ENCODE data around the gene CST11. TPM values are rescaled to one million over a fixed set of nuclear protein-coding genes. Genes with fewer than 3 reads are reported as not detected.

Gene CST11
- total and polyA plus RNA-seq, 9 of the 15 experiments (the other 6 are each of a cell fraction or from before 2014, with no cell fraction given): not detected

DNA sequence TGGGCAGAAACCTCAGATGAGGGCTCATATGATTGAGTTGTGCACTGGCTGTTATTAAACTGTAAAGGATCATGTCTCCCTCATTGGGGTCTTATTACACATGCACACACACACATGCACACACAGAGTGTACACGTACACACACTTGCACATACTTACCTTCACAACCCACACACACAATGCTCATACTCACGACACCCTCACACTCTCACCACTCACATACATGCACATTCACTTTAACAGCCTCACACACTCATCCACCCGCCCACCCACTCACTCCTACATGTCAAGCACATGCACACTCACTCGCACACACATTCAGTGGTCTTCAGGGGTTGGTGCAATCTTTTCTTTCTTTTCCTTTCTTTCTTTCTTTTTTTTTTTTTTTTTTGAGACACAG, 7.8 kb downstream of the CST11 start (continued):
- TF ChIP-seq NR2F6 (CRISPR knock-in tag; IDR thresholded peaks at IDR 0.05) (no peak), TSHZ1 (CRISPR knock-in tag; IDR thresholded peaks at IDR 0.05) (no peak), NCOA6 (IDR thresholded peaks at IDR 0.05) (no peak), NEUROD1 (IDR thresholded peaks at IDR 0.05; ENCODE audit: borderline replicate concordance, low read depth, low read length, partially characterized antibody) (no peak), SRSF9 (IDR thresholded peaks at IDR 0.05; ENCODE audit: borderline replicate concordance, low read depth, low read length) (no peak), PHTF2 (CRISPR knock-in tag; IDR thresholded peaks at IDR 0.05) (no peak), SIN3A (IDR thresholded peaks at IDR 0.05; ENCODE audit: borderline replicate concordance in 2 of 2, control insufficient read depth in 1 of 2, low read depth in 2 of 2, low read length in 2 of 2) (no peak), ZNF695 (CRISPR knock-in tag; IDR thresholded peaks at IDR 0.05) (no peak), TCF7L2 (IDR thresholded peaks at IDR 0.05; ENCODE audit: low read depth, low read length) (no peak)
- TF ChIP-seq, protein P1, sequence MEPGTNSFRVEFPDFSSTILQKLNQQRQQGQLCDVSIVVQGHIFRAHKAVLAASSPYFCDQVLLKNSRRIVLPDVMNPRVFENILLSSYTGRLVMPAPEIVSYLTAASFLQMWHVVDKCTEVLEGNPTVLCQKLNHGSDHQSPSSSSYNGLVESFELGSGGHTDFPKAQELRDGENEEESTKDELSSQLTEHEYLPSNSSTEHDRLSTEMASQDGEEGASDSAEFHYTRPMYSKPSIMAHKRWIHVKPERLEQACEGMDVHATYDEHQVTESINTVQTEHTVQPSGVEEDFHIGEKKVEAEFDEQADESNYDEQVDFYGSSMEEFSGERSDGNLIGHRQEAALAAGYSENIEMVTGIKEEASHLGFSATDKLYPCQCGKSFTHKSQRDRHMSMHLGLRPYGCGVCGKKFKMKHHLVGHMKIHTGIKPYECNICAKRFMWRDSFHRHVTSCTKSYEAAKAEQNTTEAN (CRISPR knock-in tag; IDR thresholded peaks at IDR 0.05): no peak
